ENCODE data around the gene SETSIP. TPM values are rescaled to one million over a fixed set of nuclear protein-coding genes. Genes with fewer than 3 reads are reported as not detected.
A peak's percentile ranks its signal among the peaks of the same experiment; 100 is the strongest.
"Not testable (repeated sequence)": the region's sequence is repeated elsewhere in the genome, so short reads cannot be mapped to it uniquely, and the experiment has no call there.

SETSIP gene
- total RNA-seq, 3 donors from 2014 or later: not detected

- TF ChIP-seq POLR2AphosphoS5 (IDR thresholded peaks at IDR 0.05): no peak
- TF ChIP-seq POLR2A (IDR thresholded peaks at IDR 0.05): no peak
- no peak for TF ChIP-seq CTCF (IDR thresholded peaks at IDR 0.05)
- DNase-seq (ENCODE audit: low spot score in 2 of 2): no peak
- Histone ChIP-seq H3K4me1 (no peaks in the 10 kb centered on the region), H3K9me3 (no peaks in the 10 kb centered on the region), H3K4me3 (peak overlapping the region; percentile 49 to 82 (median 58)), H3K36me3 (no peaks in the 10 kb centered on the region), H3K27ac (no peak overlapping the region), H3K27me3 (no peaks in the 10 kb centered on the region)
- intact Hi-C loops (cut with DNase I; ENCODE audit: low total_unique reads): no loop called here
Measured at GRCh38 chr1:92029241-92029922, 45.8 kb downstream of the SETSIP start.

GRCh38 chr1:92026806-92027205 lies 48.4 kb downstream of the SETSIP start:
- no peak for DNase-seq (ENCODE audit: low spot score in 2 of 2)
- H3K27ac ChIP-seq: no peak overlapping the region
- intact Hi-C loops (cut with DNase I; ENCODE audit: low total_unique reads): no loop called here
- no peaks in the 10 kb centered on the region for H3K4me1 ChIP-seq
- H3K4me3 ChIP-seq: no peak overlapping the region
- no peaks in the 10 kb centered on the region for H3K9me3 ChIP-seq
- no peak for TF ChIP-seq POLR2AphosphoS5 (IDR thresholded peaks at IDR 0.05)
- no peak for TF ChIP-seq POLR2A (IDR thresholded peaks at IDR 0.05)
- no peak for TF ChIP-seq CTCF (IDR thresholded peaks at IDR 0.05)
- H3K36me3 ChIP-seq: no peaks in the 10 kb centered on the region
- H3K27me3 ChIP-seq: no peaks in the 10 kb centered on the region

GRCh38 chr1:92026042-92026441 lies 49.2 kb downstream of the SETSIP start:
- H3K9me3 ChIP-seq; H3K4me3 ChIP-seq; intact Hi-C loops (cut with DNase I; ENCODE audit: low total_unique reads); H3K4me1 ChIP-seq; H3K27me3 ChIP-seq; H3K36me3 ChIP-seq; H3K27ac ChIP-seq; DNase-seq (ENCODE audit: low spot score in 2 of 2): not testable (repeated sequence)

Other genes starting within 250 kb of the SETSIP start
- 100 to 1,000 TPM; 127 to 287 (median 167) TPM for gene TGFBR3, start 189.3 kb downstream of the SETSIP start, total RNA-seq
- gene BRDT, start 126.0 kb downstream of the SETSIP start, total RNA-seq: under 1 TPM in 1 of 3 donors, not detected in 2; 0.29 TPM
- 1 to 10 TPM in 1 of 3 donors, under 1 TPM in 1, not detected in 1; 0.33 to 2.6 TPM for gene EPHX4, start 45.4 kb downstream of the SETSIP start, total RNA-seq
- 10 to 100 TPM in 1 of 3 donors, 1 to 10 TPM in 2; 7.2 to 12.6 (median 7.5) TPM for gene BTBD8, start 4.9 kb upstream of the SETSIP start, total RNA-seq
- gene C1orf146, start 142.5 kb upstream of the SETSIP start, total RNA-seq: not detected
- 10 to 100 TPM in 2 of 3 donors, 1 to 10 TPM in 1; 8.8 to 17.0 (median 10.8) TPM for gene GLMN, start 223.6 kb upstream of the SETSIP start, total RNA-seq
- 10 to 100 TPM in 2 of 3 donors, 1 to 10 TPM in 1; 7.8 to 14.7 (median 12.3) TPM for gene RPAP2, start 223.6 kb upstream of the SETSIP start, total RNA-seq